RPMI7951 (cell line): ENCODE results near the gene CREBBP. TPM values are rescaled to one million over a fixed set of nuclear protein-coding genes. Genes with fewer than 3 reads are reported as not detected.
A peak's percentile ranks its signal among the peaks of the same experiment; 100 is the strongest.

Experiments
- DNase-seq: peaks from one replicate; pipeline ENCODE4 v3.0.0-alpha.2; 2012; ENCODE audit warnings: low read depth
- total RNA-seq: library from RNA; depleted of rRNA; stranded (reverse); fragments of >200 nt; shearing (Covaris generic); gene quantifications from 2 replicates; pipeline ENCODE4 v1.2.3, GENCODE V29; 2014

CREBBP gene
- total RNA-seq, 1 experiment from 2014 or later: 6.8 TPM

DNA sequence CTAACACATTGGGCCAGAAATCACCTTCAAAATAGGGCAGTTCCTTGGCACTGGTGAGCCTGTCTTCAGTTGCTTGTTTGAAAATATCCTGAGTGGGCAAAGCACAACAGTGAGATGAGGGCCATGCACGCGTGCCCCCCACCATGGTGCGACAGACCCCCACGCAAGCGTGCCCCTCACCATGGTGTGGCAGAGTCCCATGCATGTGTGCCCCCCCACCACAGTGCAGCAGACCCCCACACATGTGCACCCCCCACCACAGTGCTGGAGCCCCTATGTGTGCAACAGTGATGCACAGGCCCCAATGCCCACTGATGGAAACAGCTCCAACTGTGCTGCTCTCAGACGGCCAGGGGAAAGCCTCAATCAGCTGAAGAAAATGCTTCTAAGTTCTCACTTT is 144.4 kb downstream of the CREBBP start:
- DNase-seq: no peak

DNA sequence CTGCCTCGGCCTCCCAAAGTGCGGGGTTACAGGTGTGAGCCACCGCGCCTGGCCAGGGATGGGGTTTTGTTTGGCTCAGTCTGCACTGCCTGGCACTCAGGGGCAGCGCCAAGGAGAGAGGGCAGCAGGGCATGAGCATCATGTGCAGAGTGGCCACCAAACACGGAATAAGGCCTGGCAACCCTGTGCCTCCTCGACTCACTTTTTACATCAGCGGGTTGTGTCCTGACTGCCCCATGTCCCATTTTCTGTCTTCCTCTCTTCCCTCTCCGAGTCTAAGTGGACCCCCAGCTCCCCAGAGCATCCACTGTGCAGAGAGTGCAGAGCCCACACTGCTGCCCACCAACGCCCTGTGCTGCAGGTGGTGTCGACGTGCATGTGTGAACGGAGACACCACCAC is 145.0 kb downstream of the CREBBP start:
- DNase-seq: no peak

DNA sequence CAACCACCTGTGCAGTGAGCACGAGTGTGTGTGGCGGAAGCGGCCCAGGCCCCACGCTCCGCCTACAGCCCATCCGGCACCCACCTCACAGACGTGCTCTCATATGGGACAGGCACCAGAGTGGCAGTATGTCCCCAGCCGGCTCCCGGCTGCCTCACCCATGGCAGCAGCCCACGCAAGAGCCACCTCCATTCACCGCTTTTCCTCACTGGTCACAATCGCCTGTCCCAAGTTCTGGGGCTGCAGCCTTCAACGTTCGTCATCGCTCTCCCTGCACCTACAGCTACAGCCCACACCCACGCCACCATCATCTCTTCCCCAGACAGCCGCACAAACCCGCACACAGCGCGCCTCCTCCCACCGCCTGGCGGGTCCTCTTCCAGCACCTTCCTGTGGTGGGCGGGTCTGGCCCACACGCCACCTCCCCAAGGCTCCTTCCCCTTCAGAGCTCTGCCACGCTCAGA is 145.7 kb downstream of the CREBBP start:
- DNase-seq: no peak

DNA sequence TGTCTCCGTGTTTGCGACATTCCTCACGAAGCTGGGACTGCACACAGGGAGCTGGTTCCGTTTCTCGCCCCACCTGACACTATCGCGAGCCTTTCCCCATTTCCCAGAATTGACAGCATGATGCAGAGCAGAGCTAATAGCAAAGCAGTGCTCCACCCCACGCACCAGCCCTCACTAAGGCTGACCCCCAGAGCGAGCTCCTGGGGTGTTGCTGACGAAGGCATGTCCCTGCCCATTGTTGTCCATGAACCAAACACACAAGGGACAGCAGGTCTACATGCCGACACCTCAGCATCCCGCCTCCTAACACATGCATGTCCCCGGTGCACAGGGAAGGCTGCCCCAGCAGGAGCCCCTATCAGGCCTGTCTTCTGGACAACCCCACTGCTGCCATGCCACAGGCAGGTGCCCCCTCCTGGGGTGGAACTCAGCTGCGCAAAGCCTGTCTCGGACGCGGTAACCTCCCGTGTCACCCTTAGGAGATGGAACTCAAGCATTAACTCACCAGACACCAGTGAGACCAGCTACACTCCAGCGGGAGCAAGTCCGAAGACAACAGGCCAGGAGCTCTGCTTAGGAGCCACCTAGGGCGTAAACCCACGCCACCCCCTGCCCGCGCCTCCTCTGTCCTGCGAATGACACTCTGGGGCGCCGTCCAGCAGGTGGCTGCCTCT is 146.3 kb downstream of the CREBBP start:
- no peak for DNase-seq

DNA sequence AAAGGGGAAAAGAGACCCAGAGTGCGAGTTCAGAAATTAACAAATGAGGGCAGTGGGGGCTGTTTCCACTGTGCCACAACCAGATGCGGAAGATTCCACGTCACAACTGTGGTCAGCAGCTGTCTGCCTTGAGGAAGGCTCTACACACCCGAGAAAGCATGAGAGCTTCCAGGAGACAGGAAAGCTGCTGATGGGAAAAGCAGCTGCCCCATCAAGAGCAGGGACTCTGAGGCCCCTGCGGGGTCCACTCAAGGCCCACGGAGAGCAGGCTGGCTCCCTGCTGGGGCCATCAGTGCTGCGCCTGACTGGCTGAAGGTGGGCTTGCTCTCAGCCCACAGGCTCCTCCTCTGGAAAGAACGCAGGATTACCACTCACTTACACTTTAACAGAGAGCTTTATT is 148.3 kb downstream of the CREBBP start:
- DNase-seq: no peak

DNA sequence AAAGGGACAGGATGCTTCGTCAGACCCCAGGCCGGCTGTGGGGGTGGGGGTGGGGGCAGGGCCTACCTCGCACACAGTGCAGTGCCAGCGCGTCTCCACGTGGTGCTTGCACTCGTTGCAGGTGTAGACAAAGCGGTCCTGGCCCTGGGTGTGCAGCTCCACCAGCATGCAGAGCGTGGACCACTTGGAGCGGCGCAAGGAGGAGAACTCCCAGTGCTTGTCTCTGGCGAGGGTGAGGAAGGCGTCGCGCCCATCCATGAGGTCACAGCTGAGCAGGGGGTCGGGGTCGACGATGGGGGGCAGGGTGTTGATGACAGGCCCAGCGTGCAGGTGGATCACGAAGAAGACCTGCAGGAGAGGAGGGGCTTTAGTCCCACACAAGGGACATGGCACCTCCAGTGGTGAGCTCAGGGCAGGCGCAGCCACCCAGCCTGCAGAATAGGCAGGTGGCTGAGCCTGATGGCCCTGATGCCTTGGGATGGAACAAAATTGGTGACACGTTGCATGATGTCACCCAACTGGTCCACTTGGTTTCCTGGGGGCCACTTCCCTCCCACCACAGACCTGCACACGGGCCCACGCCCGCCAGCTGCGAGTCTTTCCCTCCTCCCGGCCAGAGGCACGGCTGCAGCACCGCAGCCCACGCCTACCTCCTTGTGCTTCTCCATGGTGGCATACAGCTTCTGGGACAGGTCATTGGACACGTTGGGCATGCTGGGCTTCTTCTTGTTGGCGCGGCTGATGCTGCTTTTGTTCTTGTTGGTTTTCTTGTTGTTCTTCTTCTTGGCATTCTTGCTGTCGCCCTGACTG is 149.2 kb downstream of the CREBBP start:
- no peak for DNase-seq

DNA sequence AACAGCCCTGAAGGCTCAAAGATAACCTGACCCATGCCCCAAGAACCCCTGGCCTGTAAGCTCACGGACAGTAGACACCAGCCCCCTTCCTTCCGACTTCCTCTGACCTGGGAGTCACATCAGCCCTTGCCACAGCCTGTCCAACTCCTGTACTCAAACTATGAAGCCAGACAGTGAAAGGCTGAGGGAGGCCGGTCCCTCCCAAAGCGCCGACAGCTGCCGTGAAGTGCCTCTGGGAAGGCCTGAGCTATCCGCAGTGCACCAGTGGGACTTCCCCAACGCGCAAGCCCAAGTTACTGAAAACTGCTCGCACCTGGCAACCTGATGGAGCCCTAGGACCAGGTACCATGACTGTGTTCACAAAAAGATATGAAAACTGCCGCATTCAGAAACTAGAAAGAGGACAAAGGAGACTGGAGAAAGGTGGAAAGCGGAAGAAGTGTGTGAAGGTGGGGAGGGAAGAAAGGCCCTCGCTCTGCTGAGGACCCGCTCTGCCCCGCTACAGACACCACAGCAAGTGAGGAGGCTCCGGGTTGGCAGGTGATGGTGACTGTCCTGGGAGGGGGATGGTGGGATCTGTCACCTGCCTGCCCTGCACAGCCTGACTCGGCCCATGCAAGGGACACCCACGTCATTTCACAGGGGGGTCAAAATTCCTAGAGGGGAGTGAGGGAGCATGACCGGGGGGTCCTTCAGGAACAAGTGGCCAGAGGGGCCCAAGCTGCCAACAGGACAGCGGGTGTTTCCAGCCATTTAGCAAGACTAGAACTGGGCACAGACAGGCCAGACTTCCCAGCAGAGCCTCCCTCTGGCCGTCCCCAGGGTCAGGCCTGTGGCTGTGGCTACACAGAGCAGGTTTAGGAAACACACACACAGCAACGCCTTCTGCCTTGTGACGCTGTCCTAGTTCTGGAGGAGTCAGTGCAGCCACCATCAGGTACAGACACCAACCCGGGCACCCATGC is 150.1 kb downstream of the CREBBP start:
- DNase-seq: no peak

DNA sequence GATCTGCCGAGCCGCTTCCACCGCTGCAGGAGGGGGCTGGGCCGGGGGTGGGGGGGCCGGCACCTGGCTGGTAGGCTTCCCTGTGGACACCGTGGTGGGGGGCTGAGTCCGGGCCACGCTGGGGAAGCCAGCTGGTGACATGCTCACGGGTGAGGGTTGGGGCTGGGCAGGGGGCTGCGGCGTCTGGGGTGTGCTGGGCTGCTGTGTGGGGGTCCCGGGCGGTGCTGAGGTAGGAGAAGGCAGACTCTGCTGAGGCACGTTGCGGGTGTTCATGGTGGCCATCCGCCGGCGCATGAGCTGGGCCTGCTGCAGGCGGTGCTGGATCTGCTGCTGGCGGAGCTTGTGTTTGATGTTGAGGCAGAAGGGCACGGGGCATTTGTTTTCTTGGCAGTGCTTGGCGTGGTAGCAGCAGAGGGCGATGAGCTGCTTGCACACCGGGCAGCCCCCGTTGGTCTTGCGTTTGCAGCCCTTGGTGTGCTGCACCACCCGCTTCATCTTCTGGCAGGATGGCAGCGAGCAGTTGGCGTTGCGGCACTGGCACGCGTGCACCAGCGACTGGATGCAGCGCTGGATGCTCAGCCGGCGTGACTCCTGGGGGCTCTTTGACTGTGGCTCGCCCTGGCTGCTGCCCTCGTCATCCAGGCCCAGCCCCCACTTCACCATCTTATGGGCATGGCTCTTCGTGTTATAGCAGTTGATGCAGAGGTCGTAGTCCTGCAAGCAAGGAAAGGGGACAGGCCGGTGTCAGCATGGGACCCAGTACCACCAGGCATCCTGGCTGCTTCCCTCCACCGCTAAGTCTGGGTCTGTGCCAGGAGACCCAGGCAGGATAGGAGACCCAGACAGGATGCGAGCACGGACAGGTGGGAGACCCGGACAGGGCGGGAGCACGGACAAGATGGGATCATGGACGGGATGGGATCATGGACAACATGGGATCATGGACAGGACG is 151.1 kb downstream of the CREBBP start:
- DNase-seq: no peak

DNA sequence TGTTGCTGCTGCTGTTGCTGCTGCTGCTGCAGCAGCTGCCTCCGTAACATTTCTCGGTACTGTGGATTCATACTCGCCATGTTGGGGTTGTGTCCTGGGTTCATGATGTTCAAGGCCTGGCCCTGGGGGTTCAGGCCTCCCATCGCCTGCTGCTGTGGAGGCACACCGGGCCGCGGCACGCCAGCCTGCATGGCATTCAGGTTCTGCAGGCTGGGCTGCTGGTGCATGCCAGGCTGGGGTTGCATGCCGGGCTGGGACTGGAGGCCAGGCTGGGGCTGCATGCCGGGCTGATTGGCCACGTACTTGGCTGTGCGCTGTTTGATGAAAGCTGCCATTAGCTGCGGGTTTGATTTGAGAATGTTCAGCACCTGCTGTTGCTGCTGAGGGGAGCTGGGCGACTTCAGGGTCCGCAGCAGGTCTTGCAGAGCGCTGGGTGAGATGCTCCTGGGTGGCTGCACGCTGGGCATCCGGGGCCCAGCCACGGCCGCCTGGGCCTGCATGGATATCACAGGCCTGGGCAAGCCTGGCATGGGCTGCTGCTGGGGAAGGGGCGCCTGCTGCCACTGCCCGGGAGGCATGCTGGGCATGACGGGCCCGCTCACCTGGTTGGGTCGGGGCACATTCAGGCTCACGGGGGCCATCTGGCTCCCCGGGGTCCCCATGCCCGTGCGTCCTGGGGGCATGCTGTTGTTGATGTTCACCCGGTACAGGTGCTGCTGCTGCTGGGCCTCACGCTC is 151.9 kb downstream of the CREBBP start:
- no peak for DNase-seq

DNA sequence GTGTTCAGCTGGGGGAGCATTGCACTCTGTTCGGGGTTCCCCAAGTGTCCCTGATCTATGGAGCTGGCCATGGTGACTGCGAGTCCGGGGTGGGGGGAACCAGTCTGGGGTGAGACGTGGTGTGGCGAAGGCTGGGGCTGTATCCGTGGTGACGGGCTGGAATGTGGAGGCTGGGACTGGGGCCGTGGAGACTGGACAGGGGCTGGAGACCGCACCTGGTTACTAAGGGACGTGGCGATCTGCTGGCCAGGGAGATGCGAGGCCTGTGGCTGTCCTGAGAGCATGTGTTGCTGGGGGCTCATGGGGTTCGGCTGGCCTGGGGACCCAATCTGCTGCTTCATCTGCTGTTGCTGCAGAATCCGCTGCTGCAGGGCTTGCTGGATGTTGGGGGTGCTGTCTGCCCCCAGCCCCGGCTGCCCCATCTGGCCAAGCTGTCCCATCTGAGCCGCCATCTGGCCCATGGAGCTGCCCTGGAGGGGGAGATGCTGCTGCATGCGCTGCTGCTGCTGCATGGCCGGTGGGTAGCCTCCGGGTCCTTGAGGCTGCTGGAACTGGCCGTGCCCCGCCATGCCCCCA is 152.6 kb downstream of the CREBBP start:
- no peak for DNase-seq

DNA sequence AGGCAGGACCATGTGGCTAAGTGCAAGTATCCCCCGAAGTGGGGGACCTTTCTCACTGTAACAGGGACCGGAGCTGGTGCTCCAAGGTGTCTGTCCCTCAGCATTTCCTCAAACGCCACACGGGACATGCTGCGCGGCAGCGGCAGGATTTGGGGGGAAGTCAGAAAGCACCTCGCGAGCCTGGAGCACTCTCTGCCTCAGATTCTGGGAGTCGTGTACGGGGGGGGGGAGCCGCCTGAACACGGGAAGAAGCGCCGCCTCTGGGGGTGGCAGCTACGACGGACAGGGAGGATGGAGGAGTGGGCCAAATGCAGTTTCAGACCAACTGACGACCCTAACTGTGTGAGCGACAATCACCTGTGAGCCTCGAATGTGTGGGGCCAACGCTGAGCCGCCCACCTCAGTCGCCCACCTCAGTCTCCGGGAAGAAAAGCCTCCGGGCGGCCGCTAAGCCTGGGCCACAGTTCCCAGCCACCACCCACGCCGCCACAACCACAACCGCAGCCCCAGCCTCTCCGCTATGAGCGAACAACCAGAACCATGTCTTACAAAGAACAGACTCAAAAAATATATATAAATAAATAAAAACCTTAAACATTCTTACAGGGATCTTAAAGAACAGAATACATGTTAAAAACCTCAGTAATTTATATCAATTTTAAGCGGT is 154.4 kb downstream of the CREBBP start:
- no peak for DNase-seq

DNA sequence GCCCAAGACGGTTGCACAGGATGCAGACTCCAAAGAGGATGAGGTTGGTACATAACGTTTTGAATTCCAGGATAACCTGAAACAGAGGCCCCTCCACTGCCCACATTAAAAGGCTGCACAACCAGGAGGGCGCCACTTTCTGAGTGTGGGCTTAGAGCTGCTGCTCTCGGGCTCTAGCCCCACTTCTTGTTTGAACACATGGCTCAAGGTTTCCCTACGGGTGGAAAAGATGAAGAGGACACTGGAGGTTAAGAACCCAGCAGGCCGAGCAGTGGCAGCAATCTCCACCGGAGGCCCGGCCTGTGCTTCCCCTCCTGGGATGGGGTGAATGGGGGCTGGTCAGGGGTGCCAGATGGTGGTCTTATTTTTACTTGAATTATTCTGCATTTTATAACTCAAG is 155.2 kb downstream of the CREBBP start:
- no peak for DNase-seq

DNA sequence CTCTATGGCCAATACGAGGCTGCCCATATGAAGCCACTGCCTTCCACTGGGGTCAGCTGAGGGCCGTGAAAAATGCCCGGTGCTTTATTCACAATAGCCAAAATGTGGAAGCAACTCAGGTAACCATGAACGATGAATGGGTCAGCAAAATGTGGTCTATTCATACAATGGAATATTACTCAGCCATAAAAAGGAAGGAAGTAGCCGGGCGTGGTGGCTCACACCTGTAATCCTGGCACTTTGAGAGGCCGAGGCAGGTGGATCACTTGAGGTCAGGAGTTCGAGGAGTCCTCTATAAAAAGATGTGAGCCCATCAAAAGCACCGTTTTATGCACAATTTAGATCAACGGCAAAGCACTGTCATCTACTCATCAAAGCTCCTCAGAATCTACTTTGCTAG is 158.0 kb downstream of the CREBBP start:
- DNase-seq: no peak

DNA sequence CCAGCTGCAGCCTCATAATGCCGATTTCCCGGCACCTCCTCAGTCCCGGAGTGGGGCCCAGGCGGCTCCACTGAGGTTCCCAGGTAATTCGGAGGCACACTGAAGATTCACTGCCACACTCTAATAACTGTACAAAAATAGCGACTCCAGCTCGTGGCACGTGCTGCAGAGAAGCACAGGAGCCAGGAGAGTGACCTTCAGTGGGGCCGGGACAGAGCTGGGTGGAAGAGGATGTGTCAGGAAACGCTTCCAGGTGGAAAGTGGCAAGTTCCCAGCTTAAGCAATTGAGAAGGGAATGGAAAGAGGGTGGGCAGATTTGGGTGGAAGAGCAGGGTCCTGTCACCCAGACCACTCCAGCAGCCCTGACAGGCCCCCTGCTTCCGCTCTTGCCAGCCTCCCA is 160.1 kb downstream of the CREBBP start:
- DNase-seq: no peak

DNA sequence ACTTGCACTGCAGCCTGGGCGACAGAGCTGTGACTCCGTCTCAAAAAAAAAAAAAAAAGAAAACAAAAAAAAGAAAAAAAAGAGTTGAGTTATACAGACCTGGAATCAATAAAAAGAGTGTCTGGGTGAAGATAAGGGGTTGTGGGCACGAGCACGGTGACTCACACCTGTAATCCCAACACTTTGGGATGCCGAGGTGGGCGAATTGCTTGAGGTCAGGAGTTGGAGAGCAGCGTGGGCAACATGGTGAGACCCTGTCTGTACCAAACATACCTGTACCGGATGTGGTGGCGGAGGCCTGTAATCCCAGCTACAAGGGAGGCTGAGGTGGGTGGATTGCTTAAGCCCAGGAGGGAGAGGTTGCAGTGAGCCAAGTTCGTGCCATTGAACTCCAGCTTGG is 161.9 kb downstream of the CREBBP start:
- DNase-seq: no peak

DNA sequence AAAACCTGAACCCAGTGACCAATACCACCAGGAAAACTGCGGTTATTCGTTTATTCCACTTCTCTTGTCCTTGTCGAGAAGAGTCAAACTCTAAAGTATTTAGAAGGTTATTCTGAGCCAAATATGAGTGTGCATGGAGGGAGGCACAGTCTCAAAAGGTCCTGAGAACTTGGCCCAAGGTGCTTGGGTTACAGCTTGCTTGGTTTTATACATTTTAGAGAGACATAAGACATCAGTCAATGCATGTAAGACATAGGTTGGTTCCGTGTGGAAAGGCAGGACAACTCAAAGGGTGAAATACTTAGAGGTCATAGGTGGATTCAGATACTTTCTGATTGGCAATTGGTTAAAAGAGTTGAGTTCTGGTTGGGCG is 162.5 kb downstream of the CREBBP start:
- DNase-seq: no peak

DNA sequence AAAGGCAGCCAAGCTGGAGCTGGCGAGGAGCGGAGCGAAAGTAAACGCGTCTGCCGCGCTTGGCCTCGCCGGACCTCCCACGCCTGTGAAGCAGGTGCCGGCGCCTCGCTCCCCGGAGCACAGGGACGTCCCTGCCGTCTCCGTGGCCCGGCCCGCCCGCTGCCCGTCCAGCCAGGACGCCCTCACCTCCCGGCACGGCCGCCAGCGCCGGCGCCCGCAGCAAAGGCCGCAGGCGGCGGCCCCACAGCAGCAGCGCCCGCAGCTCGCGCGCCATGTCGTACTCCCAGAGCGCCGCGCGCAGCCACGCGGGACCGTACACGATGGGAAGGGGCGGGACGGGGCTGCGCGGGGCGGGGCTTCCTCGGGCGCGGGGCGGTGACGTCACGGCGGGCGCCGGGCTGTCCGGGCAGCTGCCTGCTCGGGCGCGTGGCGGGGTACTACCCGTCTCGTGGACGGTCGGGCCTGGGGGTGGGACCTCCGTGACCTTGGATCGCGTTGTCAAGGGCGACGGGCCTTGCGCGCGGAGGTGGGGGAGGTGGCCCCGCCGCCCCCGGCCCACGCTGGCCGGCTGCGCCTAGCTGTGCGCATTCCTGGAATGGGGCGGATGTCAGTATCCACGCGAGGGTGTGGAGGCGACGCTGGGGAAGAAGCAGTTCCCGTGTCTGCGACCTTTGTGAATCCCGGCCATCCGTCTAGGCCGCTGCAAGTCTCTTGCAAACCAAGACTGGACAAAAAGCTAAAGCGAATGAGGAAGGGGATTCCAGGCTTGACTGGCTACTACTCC is 163.1 kb downstream of the CREBBP start, which contains the start of gene TRAP1:
Gene TRAP1, minus strand, starts transcription at position 290 of the 784 bp plus-strand sequence. Its CDS starts 16 bp downstream, at position 274.
- DNase-seq: peak; percentile 73

DNA sequence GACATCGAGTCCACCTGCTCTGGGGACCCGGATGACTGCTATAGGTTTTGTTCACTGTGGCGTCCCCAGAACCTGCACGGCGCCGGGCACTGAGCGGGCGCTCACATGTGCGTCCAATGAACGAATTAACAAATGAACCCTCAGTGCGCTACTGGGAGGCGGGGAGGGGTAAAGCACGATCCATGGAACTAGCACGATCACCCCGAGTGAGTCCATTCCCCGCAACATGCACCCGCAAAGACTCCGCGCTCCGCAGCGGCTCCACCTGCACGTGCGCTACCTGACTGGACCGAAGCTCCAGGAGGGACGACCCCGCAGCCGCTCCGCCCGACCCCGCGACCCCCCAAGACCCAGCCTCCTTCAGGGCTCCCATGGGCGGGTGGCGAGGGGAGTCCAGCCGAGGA is 163.7 kb downstream of the CREBBP start:
- DNase-seq: peak; percentile 17
